H54 (cell line): ENCODE data around the gene POGK.
A peak's percentile ranks its signal among the peaks of the same experiment; 100 is the strongest.
"Not testable (repeated sequence)": the region's sequence is repeated elsewhere in the genome, so short reads cannot be mapped to it uniquely, and the experiment has no call there.

ENCODE experiments used
- DNase-seq: peaks from one replicate; pipeline ENCODE4 v3.0.0; 2011; ENCODE audit warnings: low spot score, mixed read lengths; ENCODE audit not compliant: insufficient read length
- FAIRE-seq: peaks from 3 replicates; lab custom pipeline; 2011; peaks lifted over from hg19 to GRCh38; lab: Jason Lieb, UNC
- POLR2A ChIP-seq: IDR thresholded peaks from 2 replicates; pipeline ENCODE4 v1.6.1; 2011; ENCODE audit warnings: low read depth, mild to moderate bottlenecking, low read length

POGK gene

GRCh38 chr1:166838766-166839599 is at the start of gene POGK:
POGK (plus strand) TSS chr1:166839475; CDS start chr1:166840957, 1,482 bp downstream.
- FAIRE-seq: no peak

GRCh38 chr1:166796620-166797236 is 42.5 kb upstream of the POGK start:
- no peak for TF ChIP-seq POLR2A
- FAIRE-seq (no peak), DNase-seq (no peak)

More at GRCh38 chr1:166838766-166839599, at the start of gene POGK:
- peak; percentile 81 for TF ChIP-seq POLR2A
- peak; percentile 87 for DNase-seq

GRCh38 chr1:166808952-166809351 is 30.3 kb upstream of the POGK start:
- DNase-seq: no peak
- FAIRE-seq: no peak
- no peak for TF ChIP-seq POLR2A

- DNase-seq (no peak), FAIRE-seq (no peak)
- TF ChIP-seq POLR2A: no peak
These were observed 27.6 kb upstream of the POGK start for GRCh38 chr1:166811691-166812090.

- FAIRE-seq (no peak), DNase-seq (no peak)
- no peak for TF ChIP-seq POLR2A
These were observed 25.6 kb upstream of the POGK start for GRCh38 chr1:166813508-166814223.

GRCh38 chr1:166814611-166815010 is 24.7 kb upstream of the POGK start:
- TF ChIP-seq POLR2A: no peak
- DNase-seq (no peak), FAIRE-seq (no peak)

GRCh38 chr1:166819974-166820373 is 19.3 kb upstream of the POGK start:
- DNase-seq: no peak
- TF ChIP-seq POLR2A: no peak
- FAIRE-seq: no peak

GRCh38 chr1:166822385-166822784 is 16.9 kb upstream of the POGK start:
- DNase-seq: no peak
- TF ChIP-seq POLR2A: no peak
- no peak for FAIRE-seq

GRCh38 chr1:166827426-166827825 is 11.8 kb upstream of the POGK start:
- FAIRE-seq (no peak), DNase-seq (no peak)
- TF ChIP-seq POLR2A: no peak

GRCh38 chr1:166829762-166830161 is 9.5 kb upstream of the POGK start:
- DNase-seq, FAIRE-seq: not testable (repeated sequence)

- peak; percentile 18 for DNase-seq
These were observed 2.5 kb upstream of the POGK start for GRCh38 chr1:166836733-166837132.

GRCh38 chr1:166839600-166840308 is 479 bp downstream of the POGK start:
- DNase-seq (peak; percentile 33), FAIRE-seq (no peak)
- TF ChIP-seq POLR2A: no peak

More at GRCh38 chr1:166836733-166837132, 2.5 kb upstream of the POGK start:
- no peak for FAIRE-seq
- TF ChIP-seq POLR2A: no peak
